IPS DF 19.7 (cell line): ENCODE results near the gene RHEX.

Experiments used
- DNase-seq: peaks from one replicate; pipeline ENCODE4 v3.0.0-alpha.2; 2013; ENCODE audit warnings: low read depth, low spot score

The RHEX gene

GRCh38 chr1:206116191-206116872, 63.4 kb downstream of the RHEX start:
- no peak for DNase-seq

DNA sequence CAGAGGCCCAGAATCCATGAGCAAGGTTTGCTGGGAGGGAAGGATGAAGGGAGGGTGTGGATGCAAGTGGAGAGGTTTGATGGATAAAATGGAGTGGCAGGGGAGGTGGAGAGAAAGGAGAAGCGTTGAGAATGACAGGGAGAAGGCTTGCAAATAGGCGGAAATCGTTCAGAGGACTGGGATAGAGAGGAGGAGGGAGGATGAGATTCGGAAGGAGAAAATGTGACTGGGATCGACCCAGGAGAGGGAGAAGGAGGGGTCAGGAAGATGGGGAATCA, 63.8 kb downstream of the RHEX start:
- no peak for DNase-seq

GRCh38 chr1:206117151-206117948, 64.4 kb downstream of the RHEX start, which contains the start of gene AVPR1B:
TSS of gene AVPR1B (minus strand) at chr1:206117388. CDS start at chr1:206116890, 498 bp downstream.
- DNase-seq, result no peak

DNA sequence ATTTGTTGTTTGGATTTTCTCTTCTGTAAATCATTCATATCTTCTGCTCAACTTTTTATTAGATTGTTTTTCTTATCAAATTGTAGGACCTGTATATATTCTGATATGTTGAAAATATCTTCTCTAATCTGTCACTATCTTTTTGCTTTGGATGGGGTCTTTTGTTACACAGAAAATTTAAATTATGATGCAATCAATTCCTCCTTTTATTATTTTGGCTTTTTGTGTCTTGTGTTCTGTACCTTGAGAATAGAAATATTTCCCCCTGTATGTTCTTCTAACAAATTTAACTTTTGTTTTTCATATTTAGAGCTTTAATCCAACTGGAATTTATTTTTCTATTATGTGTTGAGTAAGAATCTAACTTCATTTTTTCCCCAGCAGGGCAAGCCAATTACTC, 67.4 kb downstream of the RHEX start:
- no peak for DNase-seq

DNA sequence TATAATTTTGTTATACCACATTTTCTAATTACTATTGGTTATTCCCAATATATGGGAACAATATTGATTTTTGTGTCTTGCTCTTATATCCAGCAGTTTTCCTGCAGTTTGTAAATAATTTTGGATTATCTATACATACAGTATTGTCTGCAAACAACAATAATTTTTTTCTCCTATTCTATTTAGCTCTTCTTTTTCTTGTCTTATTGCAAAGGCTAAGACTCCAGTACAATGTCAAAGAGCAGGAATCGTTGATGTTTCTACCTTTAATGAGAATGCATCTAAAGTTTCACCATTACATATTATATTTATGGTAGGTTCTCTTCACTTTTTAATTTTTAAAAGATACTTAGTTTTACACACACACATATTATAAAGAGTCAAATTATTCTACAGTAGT, 68.3 kb downstream of the RHEX start:
- no peak for DNase-seq

DNA sequence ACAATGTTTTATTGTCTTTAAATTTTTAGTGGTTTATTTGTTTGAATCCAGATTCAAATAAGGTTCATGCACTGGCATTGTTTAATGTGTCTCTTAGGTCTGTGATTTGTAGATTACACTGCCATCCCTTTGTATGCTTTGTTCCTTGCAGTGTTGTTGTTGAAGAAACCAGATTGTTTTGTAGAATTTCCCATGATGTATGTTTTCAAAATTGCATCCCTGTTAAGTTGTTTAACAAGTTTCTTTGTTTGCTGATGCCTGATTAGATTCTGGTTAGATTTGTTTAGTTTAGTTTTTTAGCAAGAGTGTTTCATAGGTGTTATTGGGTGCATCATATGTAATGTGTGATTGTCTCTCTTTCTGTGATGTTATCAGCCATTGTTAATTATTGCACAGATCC, 69.7 kb downstream of the RHEX start:
- no peak for DNase-seq

GRCh38 chr1:206125346-206125745, 72.4 kb downstream of the RHEX start:
- DNase-seq, result no peak

GRCh38 chr1:206127336-206127735, 74.4 kb downstream of the RHEX start:
- DNase-seq, result no peak

- no peak for DNase-seq
These were observed 75.2 kb downstream of the RHEX start for GRCh38 chr1:206128196-206128595.

- DNase-seq, result no peak
These were observed 78.1 kb downstream of the RHEX start for GRCh38 chr1:206131037-206131436.

DNA sequence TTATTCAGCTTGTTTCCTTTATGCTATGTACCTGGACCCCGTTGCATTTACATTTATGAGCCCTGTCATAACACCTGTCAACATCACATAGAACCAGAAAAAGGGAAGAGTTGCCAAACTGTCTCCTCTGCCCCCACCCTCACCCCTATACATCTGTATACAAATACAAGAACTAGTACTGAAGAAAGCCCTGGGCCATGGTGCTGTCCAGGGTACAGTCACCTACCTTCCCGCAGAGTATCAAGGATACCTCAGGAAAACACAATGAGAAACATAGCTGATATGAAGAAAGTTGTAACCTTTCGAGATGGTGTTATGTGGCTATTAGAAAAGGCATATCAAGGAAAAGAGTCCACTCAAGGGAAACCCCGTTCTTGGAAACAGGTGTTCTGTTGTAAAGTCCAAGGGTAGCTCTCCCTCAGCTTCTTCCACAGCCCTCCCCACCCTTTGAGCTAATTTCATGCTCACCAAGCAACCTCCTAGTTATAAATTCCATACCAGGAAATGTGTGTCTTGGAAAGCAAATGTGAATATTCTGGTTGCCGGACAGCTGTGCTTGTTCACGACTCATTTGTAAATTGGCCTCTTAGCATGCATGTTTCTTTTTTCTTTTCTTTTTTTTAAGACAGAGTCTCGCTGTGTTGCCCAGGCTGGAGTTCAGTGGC, 80.9 kb downstream of the RHEX start:
- DNase-seq, result no peak

GRCh38 chr1:206135248-206135647, 82.3 kb downstream of the RHEX start:
- DNase-seq, result no peak

- no peak for DNase-seq
These were observed 83.3 kb downstream of the RHEX start for GRCh38 chr1:206136241-206136640.

DNA sequence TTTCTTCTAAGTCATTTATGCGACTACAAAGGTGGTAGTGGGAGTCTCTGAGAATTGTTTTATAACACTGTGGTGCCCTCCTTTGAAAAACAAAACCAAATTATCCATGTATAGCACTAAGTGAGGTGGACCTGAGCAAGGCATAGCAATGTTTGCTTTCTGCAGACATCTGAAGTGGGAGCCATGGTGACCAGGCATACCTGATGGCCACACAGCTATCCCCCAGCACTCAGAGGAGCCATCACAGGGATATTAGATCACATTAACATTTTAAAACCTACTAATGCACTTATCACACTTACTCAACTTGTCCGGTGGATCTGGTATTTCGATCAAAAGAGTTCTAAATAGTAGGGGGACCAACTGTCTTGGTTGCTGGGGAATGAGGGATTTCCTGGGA, 89.0 kb downstream of the RHEX start:
- no peak for DNase-seq

DNA sequence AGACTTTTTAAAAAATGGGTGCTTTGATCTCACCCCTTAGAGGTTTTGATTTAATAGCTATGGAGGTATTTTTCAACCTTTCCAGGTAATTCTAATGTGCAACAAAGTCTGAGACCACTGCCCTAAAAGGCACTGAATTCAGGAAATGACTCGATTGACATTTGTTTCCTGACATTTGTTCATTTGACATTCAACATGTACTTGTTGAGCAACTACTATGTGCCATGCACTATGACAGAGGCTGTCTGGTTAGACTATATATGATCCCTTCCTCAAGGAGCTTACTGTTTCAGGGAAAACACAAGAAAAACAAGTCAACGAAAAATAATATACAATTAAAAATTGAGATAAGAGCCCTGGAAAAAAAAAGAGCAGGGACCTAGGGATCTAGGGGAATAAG, 89.8 kb downstream of the RHEX start:
- DNase-seq, result no peak

DNA sequence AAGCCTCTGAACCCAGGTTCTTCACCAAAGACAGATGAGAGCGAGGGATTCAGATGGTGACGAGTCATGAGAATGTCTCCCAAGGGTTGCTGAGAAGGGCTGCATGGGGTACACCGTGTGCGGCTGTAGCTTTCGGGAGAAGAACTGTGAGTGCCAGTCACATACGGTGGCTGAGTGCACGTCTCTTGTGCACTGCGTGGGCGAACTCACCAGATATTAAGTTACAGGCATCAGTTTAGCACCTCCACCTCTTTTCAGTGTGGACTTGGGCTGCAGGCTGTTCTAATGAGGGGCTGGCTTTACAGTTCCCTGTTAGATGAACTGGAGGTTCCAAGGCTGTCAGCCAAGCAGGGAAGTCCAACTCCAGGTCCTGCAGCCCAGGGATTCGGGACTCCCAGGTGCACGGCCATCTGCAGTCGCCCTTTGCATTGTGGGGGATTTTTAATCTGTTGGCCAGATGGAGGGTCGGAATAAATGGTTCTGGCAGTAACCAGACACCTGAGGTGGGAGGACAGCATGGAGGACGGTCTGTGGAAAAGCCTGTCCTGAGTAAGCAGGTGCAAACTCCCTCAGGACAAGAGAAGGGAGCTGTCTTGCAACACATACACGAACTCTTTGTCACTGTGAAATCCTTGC, 90.7 kb downstream of the RHEX start:
- no peak for DNase-seq

- no peak for DNase-seq
These were observed 91.6 kb downstream of the RHEX start for GRCh38 chr1:206144605-206145004.

DNA sequence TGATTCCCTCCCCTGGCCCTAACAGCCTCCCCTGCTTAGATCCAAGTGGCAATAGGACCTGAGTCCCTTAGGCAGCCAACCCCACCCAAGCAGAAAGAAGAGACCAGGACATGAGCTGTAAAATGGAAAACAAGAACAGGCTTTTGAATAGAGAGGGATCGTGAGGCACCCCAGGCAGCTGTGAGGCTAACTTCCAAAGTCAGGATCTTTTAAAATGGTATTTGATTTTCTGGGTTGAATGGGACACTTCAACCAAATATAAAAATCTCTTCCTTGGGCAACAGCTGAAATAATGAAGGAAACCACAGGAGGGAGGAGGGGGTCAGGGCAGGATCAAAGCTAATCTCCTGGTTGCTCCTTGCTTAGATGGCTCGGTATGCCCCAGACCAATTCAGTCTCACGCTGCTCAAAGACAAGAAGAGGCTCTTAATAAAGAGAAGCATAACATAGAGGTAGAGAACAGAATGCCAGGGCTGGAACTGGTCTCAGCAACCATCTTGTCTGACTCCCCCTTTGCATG, 92.9 kb downstream of the RHEX start:
- no peak for DNase-seq
